ENCODE results near the gene SNTB2.

The SNTB2 gene

GRCh38 chr16:69182730-69183416, 4.1 kb upstream of the SNTB2 start:
- no peak for DNase-seq

- peak; percentile 67 for DNase-seq
Observed at GRCh38 chr16:69187446-69188235, 677 bp downstream of the SNTB2 start.

DNA sequence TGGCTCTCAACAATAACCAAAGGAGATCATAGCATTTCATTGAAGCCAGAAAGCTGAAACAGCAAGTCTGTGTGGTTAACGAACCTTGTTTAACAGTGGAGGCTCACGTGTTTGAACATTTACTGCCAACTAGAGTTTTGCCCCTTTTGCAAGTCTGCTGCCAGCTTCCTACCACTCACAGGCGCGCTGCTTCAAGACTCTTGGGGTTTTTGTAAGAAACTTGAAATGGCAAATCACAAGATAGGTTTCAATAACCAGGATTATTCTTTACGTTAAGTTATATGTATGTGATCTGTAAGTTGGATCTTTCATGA, 1.2 kb downstream of the SNTB2 start:
- no peak for DNase-seq

- DNase-seq, result no peak
Observed at GRCh38 chr16:69188716-69189115, 1.8 kb downstream of the SNTB2 start.

GRCh38 chr16:69190046-69190588, 3.2 kb downstream of the SNTB2 start:
- DNase-seq, result no peak

DNA sequence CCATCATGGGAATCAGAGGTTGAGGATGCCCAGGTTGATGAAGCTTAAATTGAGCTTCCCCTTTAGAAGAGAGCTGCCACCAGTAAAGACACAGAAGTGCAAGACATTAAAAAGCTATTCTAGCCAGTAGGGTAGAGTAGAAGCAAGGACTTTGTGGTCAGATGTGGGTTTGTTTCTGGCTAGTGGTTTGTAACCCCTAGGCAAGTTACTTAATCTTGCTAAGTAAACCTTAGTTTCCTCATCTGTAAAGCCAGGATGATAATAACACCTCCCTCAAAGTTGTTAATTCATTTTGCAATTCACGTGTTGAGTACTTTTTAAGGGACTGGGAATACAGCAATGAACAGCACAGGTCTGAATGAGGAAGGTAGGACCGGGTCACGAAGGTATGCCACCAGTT, 3.6 kb downstream of the SNTB2 start:
- no peak for DNase-seq

DNA sequence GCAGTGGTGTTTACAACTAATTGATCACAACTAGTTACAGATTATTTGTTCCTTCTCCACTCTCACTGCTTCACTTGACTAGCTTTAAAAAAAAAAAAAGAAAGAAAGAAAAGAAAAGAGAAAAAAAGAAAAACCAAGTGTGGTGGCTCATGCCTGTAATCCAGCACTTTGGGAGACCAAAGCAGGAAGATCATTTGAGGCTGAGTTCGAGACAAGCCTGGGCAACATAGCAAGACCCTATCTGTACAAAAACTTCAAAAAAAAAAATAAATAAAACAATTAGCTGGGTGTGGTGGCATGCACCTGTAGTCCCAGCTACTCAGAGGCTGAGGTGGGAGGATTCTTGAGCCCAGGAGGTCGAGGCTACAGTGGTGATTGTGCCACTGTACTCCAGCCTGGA, 4.2 kb downstream of the SNTB2 start:
- DNase-seq, result no peak

- DNase-seq, result no peak
Observed at GRCh38 chr16:69193855-69194254, 6.9 kb downstream of the SNTB2 start.

GRCh38 chr16:69194488-69194887, 7.5 kb downstream of the SNTB2 start:
- DNase-seq, result no peak

- no peak for DNase-seq
Observed at GRCh38 chr16:69195369-69196029, 8.5 kb downstream of the SNTB2 start.

- DNase-seq, result no peak
Observed at GRCh38 chr16:69197573-69197972, 10.6 kb downstream of the SNTB2 start.

DNA sequence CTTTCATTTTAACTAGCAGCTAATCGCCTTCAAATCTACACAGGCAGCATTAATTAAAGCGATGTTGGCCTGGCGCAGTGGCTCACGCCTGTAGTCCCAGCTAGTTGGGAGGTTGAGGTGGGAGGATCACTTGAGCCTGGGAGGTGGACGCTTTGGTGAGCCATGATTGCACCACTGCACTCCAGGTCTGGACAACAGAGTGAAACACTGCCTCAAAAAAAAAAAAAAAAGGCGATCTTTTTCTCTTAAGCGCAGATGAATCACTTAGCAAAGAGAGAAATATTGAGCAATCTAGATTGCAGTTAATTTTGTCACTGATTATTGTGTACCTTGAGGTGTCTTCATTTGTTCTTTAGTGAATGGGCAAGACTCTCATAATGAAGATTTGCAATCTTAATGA, 12.4 kb downstream of the SNTB2 start:
- DNase-seq, result no peak

GRCh38 chr16:69201291-69201690, 14.3 kb downstream of the SNTB2 start:
- DNase-seq, result no peak

DNA sequence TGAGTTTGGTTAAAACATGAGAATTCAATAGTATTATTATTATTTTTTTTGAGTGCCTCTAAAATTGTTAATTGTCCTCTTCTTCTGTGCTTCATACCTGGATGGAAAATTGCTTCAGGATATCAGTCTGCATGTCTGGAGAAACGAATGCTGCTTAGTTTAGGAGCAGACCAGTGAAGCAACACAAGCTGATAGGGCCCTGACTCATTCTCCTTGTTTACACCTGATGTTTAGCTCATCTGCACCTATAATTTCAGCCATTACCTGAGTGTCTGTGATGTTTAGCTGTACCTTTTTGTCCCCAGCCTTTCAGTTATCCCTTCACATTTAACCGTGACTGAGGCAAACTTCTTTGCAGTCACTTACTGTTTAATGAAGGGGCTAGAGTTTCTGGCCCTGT, 14.8 kb downstream of the SNTB2 start:
- DNase-seq, result no peak

DNA sequence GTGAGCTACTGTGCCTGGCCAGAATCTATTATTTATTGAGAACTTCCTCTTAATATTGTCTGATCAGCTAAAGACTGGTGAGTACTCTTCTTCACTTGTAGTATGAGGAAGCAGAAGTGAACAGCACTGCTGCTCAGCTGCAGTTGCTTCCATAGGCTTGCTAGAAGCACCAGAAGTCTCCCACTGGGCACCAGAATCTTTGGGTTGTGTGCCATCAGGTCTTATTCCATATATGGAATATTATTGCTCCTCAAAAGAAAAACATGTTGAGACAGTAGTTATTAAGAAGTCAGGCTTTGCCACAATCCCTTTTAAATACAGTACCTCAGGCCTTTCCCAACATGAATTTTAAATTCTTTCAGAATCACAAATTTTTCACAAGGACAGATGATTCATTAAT, 17.2 kb downstream of the SNTB2 start:
- DNase-seq, result no peak

DNA sequence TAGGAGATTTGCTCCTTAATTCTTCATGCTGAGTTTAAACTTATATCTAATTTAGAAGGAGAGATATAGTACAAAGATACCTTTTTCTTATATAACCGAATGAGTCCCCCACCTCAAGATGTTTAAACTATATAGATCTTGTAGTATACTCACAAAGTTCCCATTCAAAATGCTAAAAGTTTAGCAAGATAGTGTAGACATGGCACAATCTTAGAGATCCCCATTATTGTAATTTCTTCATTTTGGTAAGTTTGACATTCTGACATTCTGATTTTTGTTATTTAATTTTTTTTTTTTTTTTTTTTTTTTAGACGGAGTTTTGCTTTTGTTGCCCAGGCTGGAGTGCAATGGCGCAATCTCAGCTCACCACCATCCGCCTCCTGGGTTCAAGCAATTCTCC, 22.8 kb downstream of the SNTB2 start:
- DNase-seq, result no peak

DNA sequence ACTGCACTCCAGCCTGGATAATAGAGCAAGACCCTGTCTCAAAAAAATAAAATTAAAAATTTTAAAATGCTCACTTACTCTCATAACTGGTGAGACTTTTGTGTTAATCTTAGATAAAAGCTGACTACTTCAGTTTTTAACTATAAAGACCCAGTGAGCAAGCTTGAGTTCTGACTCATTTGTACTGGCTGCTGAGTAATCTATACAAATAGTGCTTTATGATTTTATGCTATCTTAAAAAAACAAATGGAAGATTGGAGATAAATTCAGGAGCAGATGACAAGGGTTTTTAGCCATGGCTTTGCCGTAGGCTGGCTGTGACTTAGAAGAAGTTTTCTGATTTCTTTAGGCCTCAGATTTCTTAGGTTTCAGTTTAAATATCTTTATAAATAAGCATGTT, 30.5 kb downstream of the SNTB2 start:
- no peak for DNase-seq

DNA sequence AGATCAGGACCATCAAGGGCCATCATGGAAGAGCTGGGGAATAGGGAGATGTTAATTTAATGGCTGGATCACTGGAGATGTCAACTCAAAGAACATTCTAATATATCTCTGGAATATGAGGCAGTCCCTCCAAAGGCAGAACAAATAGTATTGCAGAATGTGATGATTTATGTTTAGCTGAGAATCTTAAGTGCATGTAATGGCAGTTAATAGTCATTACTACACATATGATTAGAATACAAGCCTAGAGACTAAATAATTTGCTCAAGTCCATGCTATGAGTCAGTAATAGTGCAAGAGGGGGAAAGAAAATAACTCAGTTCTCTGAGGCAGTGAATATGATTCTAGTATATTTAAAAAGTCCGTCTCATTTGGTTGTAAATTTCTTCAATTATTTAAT, 32.3 kb downstream of the SNTB2 start:
- DNase-seq, result no peak

DNA sequence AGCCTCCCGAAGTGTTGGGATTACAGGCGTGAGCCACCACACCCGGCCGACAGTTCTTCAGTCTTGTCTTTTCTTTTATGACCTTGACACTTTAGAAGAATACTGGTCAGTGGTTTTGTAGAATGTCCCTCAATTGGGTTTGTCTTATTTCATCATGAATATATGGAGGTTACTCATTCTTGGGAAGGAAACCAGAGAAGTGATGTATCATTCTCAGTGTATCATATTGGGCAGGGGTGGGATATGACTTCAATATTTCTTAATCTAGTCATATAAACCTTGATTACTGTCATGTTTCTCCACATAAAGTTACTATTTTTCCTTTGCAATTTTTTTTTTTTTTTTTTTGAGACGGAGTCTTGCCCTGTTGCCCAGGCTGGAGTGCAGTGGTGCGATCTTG, 36.9 kb downstream of the SNTB2 start:
- DNase-seq, result no peak

DNA sequence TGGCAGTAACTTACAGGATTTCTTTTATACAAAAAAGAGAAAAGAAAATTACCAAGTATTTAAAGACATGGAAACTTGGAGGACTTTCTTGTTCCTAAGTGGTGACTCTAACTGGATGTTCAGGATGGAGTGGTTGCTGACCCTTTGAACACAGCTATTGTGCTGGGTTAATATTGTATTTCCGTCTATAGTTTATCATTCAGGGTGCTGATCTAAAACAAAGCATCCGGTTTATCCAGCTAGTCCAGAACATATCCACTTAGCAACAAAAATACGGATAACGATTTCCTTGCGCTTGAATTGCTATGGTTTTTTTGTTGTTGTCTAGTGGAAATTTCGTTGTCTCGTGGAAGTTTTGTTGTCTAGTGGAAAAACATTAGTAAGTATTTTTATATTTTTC, 38.2 kb downstream of the SNTB2 start:
- no peak for DNase-seq

- no peak for DNase-seq
Observed at GRCh38 chr16:69233124-69233523, 46.2 kb downstream of the SNTB2 start.

DNA sequence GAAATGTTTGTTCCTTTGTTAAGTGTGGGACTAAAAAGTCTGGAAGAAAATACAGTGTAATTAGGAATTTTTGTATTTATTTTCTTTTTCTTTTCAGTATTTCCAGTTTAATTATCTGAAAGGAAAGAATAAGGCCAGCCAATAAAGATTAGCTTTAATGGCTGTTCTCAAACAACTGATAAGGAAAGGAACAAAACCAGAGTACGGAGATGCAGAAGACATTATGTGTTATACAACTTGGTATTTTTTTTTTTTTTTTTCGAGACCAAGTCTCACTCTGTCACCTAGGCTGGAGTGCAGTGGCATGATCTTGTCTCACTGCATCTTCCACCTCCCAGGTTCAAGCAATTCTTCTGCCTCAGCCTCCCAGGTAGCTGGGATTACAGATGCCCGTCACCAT, 47.5 kb downstream of the SNTB2 start:
- no peak for DNase-seq

DNA sequence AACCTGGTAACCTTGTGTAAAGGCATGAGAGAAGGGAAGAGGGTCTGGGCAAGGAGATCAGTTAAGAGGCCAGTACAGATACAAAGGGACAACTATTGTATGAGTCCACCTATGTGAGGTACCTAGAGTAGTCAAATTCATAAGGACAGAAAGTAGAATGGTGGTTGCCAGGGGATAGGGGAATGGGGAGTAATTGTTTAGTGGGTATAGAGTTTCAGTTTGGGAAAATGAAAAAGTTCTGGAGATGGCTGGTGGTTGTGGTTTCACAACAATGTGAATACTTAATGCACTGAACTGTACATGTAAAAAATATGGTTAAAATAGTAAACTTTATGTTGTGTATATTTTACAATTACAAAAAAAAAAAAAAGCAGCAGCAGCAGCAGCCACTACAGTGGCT, 49.4 kb downstream of the SNTB2 start:
- no peak for DNase-seq

DNA sequence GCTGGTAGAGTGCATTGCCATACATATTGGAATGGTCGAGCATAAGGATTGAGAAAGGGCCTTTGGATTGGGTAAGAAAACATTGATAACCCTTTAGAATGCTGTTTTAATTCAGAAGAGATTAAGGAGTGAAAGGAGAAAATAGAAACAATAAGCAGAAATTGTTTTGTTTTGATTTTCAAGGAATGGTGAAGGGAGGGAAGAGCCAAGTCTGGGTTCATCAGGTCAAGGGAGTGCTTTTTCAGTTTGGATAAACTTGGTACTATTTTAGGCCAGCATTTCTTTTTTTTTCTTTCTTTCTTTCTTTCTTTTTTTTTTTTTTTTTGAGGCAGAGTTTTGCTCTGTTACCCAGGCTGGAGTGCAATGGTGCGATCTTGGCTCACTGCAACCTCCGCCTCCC, 50.3 kb downstream of the SNTB2 start:
- DNase-seq, result no peak
